Tibial nerve (tissue), 4 donors: Measurements from ENCODE around the gene MXRA8. TPM values are rescaled to one million over a fixed set of nuclear protein-coding genes. Genes with fewer than 3 reads are reported as not detected.

Experiments
- DNase-seq, 2 donors: peaks; one replicate each; pipeline ENCODE4 v3.0.0-alpha.2; 2019; ENCODE audit warnings: low spot score in 2 of 2
- H3K27ac ChIP-seq, 4 donors: fragments of 200-600 bp; sonication (generic) in 3 of 4; one replicate each; pipeline ENCODE4 v1.5.1; 2017 to 2019; ENCODE audit warnings: mild to moderate bottlenecking in 1 of 4
- H3K27me3 ChIP-seq, 2 donors: fragments of 200-600 bp; sonication (generic) in 1 of 2; one replicate each; pipeline versions ENCODE4 v1.5.1 to v1.6.0; 2017 to 2019
- H3K36me3 ChIP-seq, 3 donors: fragments of 200-600 bp; sonication (generic); one replicate each; pipeline ENCODE4 v1.5.1; 2018 to 2019
- H3K4me1 ChIP-seq, 4 donors: fragments of 200-600 bp; sonication (generic) in 3 of 4; one replicate each; pipeline ENCODE4 v1.5.1; 2017 to 2019
- H3K4me3 ChIP-seq, 4 donors: fragments of 200-600 bp; sonication (generic) in 3 of 4; one replicate each; pipeline ENCODE4 v1.5.1; 2017 to 2019; ENCODE audit warnings: mild to moderate bottlenecking in 1 of 4, moderate library complexity in 1 of 4
- H3K9me3 ChIP-seq, 4 donors: fragments of 200-600 bp; sonication (generic) in 3 of 4; one replicate each; pipeline ENCODE4 v1.5.1; 2017 to 2019
- CTCF ChIP-seq, 5 experiments: fragments of 200-600 bp in 3 of 5; fragments of 450-650 bp in 2 of 5; sonication (generic) in 3 of 5; IDR thresholded peaks; one replicate each; pipeline ENCODE4 v1.5.1; 2016 to 2019; ENCODE audit warnings: antibody characterized with exemption in 5 of 5, mild to moderate bottlenecking in 3 of 5, moderate library complexity in 2 of 5
- EP300 ChIP-seq, 2 donors: sonication (generic); formaldehyde crosslinking; IDR thresholded peaks; one replicate each; pipeline ENCODE4 v1.6.1; 2017; ENCODE audit warnings: antibody characterized with exemption in 2 of 2, mild to moderate bottlenecking in 1 of 2
- POLR2A ChIP-seq, 2 donors: fragments of 450-650 bp; IDR thresholded peaks; one replicate each; pipeline ENCODE4 v1.6.1; 2017; ENCODE audit warnings: antibody characterized with exemption in 2 of 2, mild to moderate bottlenecking in 2 of 2, moderate library complexity in 2 of 2
- WGBS, 2 donors: methylation state at CpG; one replicate each; pipeline ENCODE4 v1.1.5; 2018; 5-methylcytosine and 5-hydroxymethylcytosine counted together
- total RNA-seq, 4 donors: library from RNA; depleted of rRNA; stranded (reverse); fragments of >200 nt; gene quantifications; one replicate each; pipeline ENCODE4 v1.1.0, GENCODE V29; 2016

The MXRA8 gene
- total RNA-seq, 4 donors from 2014 or later, result 351 to 659 (median 448) TPM

- H3K36me3 ChIP-seq, result peaks cover 0 to 11% (median 0%) of the 10 kb centered on the region in 3 donors
- no peak for DNase-seq
- H3K4me1 ChIP-seq, result peaks cover 0 to 73% (median 65%) of the 10 kb centered on the region in 4 donors
- WGBS, 2 donors, result 0% methylated on average over 1 to 8 of the region's 109 CpGs
- no peaks in the 10 kb centered on the region for H3K27me3 ChIP-seq
- no peaks in the 10 kb centered on the region for H3K9me3 ChIP-seq
- peak overlapping the region; percentile 79 to 91 (median 82) for H3K27ac ChIP-seq
- peak overlapping the region; percentile 69 to 86 (median 76) for H3K4me3 ChIP-seq
- TF ChIP-seq EP300 (IDR thresholded peaks at IDR 0.05), result no peak
These were observed 9.7 kb downstream of the MXRA8 start for GRCh38 chr1:1348420-1349255.

GRCh38 chr1:1347663-1348419 is 10.5 kb downstream of the MXRA8 start:
- H3K36me3 ChIP-seq, result peaks cover 0 to 3% (median 0%) of the 10 kb centered on the region in 3 donors
- TF ChIP-seq EP300 (IDR thresholded peaks at IDR 0.05) (no peak), POLR2A (IDR thresholded peaks at IDR 0.05) (peak in 1 of 2 donors; percentile 16)
- DNase-seq, result no peak
- H3K27ac ChIP-seq, result peak overlapping the region; percentile 79 to 91 (median 82)
- peak overlapping the region; percentile 69 to 86 (median 76) for H3K4me3 ChIP-seq
- no peaks in the 10 kb centered on the region for H3K9me3 ChIP-seq
- H3K27me3 ChIP-seq, result no peaks in the 10 kb centered on the region
- WGBS, 2 donors, result 17 to 21% methylated on average over 18 to 26 of the region's 26 CpGs
- peaks cover 0 to 73% (median 58%) of the 10 kb centered on the region in 4 donors for H3K4me1 ChIP-seq

DNA sequence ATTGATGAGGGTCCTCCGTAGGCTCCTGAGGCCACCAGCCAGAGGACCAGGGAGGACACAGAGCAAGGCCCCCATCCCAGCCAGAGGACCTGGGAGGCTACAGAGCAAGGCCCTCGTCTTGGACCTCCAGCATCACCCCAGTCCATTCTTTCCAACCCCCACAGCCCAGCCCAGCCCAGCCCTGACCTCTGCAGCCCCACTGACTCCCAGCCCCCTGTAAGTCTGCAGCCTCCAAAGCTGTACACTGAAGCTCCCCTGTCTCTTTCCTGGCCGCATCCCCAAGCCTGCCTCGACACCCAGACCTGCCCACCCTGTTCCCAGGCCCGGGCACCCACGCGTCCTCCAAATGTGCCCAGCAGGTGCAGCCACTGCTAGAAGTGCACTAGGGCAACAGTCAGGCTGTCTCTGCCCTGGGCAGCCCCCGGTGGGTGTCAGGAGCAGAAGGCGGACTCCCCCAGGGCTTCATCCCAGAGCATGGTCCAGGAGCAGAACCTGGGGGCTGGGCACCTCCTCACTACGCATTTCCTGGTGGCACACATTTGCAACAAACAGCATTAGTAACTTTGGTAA is 11.2 kb downstream of the MXRA8 start:
- no peak for DNase-seq
- Histone ChIP-seq H3K27ac (peak overlapping the region; percentile 20 to 91 (median 82)), H3K4me1 (peaks cover 0 to 73% (median 52%) of the 10 kb centered on the region in 4 donors), H3K27me3 (no peaks in the 10 kb centered on the region), H3K4me3 (peak overlapping the region; percentile 69 to 86 (median 76)), H3K9me3 (no peaks in the 10 kb centered on the region), H3K36me3 (peaks cover 0 to 2% (median 0%) of the 10 kb centered on the region in 3 donors)
- TF ChIP-seq EP300 (IDR thresholded peaks at IDR 0.05) (no peak), POLR2A (IDR thresholded peaks at IDR 0.05) (no peak), CTCF (IDR thresholded peaks at IDR 0.05) (no peak)
- WGBS, 2 donors, result 59 to 67% methylated on average over 6 to 10 of the region's 10 CpGs

GRCh38 chr1:1346501-1346890 is 11.9 kb downstream of the MXRA8 start:
- 81 to 94% methylated on average over 6 to 10 of the region's 10 CpGs for WGBS, 2 donors
- TF ChIP-seq CTCF (IDR thresholded peaks at IDR 0.05), result no peak
- no peak for TF ChIP-seq POLR2A (IDR thresholded peaks at IDR 0.05)
- no peak for TF ChIP-seq EP300 (IDR thresholded peaks at IDR 0.05)
- Histone ChIP-seq H3K27me3 (no peaks in the 10 kb centered on the region), H3K36me3 (peaks cover 0 to 8% (median 0%) of the 10 kb centered on the region in 3 donors), H3K27ac (peak overlapping the region in 3 of 4 donors; percentile 30 to 91 (median 84)), H3K9me3 (no peaks in the 10 kb centered on the region), H3K4me1 (peaks cover 0 to 66% (median 47%) of the 10 kb centered on the region in 4 donors), H3K4me3 (peak overlapping the region in 1 of 4 donors; percentile 1)
- DNase-seq, result no peak

- peaks cover 0 to 13% (median 0%) of the 10 kb centered on the region in 3 donors for H3K36me3 ChIP-seq
- H3K27ac ChIP-seq, result peak overlapping the region in 3 of 4 donors; percentile 60 to 91 (median 76)
- no peak for DNase-seq
- 52 to 68% methylated on average over 6 to 9 of the region's 12 CpGs for WGBS, 2 donors
- TF ChIP-seq CTCF (IDR thresholded peaks at IDR 0.05) (no peak), EP300 (IDR thresholded peaks at IDR 0.05) (no peak), POLR2A (IDR thresholded peaks at IDR 0.05) (no peak)
- peaks cover 0 to 63% (median 45%) of the 10 kb centered on the region in 4 donors for H3K4me1 ChIP-seq
- H3K27me3 ChIP-seq, result no peaks in the 10 kb centered on the region
- no peaks in the 10 kb centered on the region for H3K9me3 ChIP-seq
- peak overlapping the region in 1 of 4 donors; percentile 19 for H3K4me3 ChIP-seq
These were observed 12.4 kb downstream of the MXRA8 start for GRCh38 chr1:1345860-1346500.
